ENCODE results near the gene TOX2.

TOX2 gene

DNA sequence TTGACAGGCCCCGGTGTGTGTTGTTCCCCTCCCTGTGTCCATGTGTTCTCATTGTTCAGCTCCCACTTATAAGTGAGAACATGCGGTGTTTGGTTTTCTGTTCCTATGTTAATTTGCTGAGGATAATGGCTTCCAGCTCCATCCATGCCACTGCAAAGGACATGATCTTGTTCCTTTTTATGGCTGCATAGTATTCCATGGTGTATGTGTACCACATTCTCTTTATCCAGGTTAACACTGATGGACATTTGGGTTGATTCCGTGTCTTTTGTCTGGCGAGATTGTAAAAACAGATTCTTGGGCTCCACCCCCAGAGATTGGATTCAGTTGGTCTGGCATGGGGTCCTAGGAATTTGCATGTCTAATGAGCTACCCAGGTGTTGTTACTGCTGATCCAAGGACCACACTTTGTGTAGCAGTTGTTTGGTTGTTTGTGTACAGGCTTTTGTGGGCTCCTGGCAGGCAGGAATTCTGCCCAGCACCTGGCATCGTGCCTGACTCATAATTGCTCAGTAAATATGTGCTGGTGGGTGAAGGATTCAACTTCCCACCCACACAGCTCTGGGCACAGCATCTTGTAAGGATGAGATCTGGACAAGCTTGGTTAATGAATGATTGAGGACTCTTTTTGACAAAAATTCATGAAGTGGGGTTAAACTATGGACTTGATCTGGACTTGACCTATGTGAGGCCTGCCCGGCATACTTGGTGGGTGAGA is 5.2 kb downstream of the TOX2 start:
- TF ChIP-seq, protein P1, sequence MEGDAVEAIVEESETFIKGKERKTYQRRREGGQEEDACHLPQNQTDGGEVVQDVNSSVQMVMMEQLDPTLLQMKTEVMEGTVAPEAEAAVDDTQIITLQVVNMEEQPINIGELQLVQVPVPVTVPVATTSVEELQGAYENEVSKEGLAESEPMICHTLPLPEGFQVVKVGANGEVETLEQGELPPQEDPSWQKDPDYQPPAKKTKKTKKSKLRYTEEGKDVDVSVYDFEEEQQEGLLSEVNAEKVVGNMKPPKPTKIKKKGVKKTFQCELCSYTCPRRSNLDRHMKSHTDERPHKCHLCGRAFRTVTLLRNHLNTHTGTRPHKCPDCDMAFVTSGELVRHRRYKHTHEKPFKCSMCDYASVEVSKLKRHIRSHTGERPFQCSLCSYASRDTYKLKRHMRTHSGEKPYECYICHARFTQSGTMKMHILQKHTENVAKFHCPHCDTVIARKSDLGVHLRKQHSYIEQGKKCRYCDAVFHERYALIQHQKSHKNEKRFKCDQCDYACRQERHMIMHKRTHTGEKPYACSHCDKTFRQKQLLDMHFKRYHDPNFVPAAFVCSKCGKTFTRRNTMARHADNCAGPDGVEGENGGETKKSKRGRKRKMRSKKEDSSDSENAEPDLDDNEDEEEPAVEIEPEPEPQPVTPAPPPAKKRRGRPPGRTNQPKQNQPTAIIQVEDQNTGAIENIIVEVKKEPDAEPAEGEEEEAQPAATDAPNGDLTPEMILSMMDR (IDR thresholded peaks at IDR 0.05; ENCODE audit: borderline replicate concordance, control extremely low read depth, extremely low read depth, insufficient read depth, missing control alignments): no peak
- DNase-seq (ENCODE audit: low spot score): no peak
- in situ Hi-C loops (cut with MboI; ENCODE audit: low sequenced_read_pairs, unreplicated experiment): loop anchor here (10.0 kb wide), 1 partner anchor 165 kb away; no protein-coding TSS in a partner anchor

DNA sequence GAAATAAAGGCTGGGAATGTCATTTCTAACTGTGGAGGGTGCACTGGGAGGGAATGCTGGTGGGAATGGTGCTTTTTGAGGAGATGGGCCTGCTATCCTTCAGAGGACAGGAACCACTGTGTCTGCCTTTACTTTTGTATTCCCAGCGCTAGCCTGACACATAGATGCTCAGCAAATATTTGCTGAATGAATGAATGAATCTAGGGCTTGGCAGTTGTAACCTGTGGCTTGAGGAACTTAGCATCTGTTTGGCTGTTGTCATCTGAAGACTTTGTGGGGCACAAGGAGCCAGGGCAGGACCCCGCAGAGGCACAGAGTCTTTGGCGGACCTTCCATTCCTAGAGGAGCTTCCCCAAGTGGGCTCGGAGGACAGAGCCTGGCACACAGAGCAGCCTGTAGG is 6.1 kb downstream of the TOX2 start:
- in situ Hi-C loops (cut with MboI; ENCODE audit: low sequenced_read_pairs, unreplicated experiment): loop anchor here (10.0 kb wide), 1 partner anchor 166 kb away; no protein-coding TSS in a partner anchor
- no peak for DNase-seq (ENCODE audit: low spot score)
- TF ChIP-seq, protein P1 (IDR thresholded peaks at IDR 0.05; ENCODE audit: borderline replicate concordance, control extremely low read depth, extremely low read depth, insufficient read depth, missing control alignments): no peak

DNA sequence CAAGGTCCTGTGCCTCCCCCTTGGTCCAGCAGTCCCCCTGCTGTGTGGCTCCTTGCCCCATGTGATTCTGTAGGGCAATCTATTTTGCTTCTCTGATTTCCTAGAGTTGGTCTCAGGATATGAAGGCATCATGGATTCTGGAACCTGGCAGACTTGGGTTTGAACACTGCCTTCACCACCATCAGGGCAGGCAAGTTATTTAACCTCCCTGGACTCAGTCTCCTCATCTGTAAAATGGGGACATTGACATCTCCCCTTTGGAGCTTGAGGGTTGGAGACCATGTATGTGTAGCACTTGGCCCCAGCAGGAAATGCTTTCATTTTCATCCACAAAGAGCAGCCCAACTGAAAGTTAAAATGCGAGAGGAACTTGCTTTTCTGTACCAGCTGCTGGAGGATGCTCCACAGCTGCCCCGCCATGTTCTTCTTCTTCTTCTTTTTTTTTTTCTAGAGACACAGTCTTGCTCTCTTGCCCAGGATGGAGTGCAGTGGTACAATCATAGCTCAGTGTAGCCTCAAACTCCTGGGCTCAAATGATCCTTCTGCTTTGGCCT is 6.7 kb downstream of the TOX2 start:
- TF ChIP-seq, protein P1 (IDR thresholded peaks at IDR 0.05; ENCODE audit: borderline replicate concordance, control extremely low read depth, extremely low read depth, insufficient read depth, missing control alignments): no peak
- no peak for DNase-seq (ENCODE audit: low spot score)
- in situ Hi-C loops (cut with MboI; ENCODE audit: low sequenced_read_pairs, unreplicated experiment): loop anchor here (10.0 kb wide), 1 partner anchor 167 kb away; no protein-coding TSS in a partner anchor

DNA sequence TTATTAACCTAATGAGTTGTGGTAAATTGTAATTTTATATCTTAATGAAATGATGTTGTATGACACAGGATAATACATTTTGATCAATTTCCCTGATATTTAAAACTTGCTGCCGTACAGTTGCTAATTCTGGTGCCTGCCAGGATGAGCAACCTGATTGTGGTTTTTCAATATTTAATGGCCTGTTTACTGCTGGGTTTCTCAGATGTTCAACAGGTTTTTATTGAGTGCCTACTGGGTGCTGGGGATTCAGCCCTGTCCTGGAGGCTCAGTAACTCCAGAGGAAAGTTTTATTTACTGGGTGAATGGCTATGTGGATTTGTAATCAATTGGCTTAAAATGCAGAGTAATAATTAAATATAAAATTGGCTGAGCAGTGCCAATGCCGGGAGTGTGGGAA is 8.0 kb downstream of the TOX2 start:
- in situ Hi-C loops (cut with MboI; ENCODE audit: low sequenced_read_pairs, unreplicated experiment): loop anchor here (10.0 kb wide), 1 partner anchor 168 kb away; no protein-coding TSS in a partner anchor
- TF ChIP-seq, protein P1 (IDR thresholded peaks at IDR 0.05; ENCODE audit: borderline replicate concordance, control extremely low read depth, extremely low read depth, insufficient read depth, missing control alignments): no peak

DNA sequence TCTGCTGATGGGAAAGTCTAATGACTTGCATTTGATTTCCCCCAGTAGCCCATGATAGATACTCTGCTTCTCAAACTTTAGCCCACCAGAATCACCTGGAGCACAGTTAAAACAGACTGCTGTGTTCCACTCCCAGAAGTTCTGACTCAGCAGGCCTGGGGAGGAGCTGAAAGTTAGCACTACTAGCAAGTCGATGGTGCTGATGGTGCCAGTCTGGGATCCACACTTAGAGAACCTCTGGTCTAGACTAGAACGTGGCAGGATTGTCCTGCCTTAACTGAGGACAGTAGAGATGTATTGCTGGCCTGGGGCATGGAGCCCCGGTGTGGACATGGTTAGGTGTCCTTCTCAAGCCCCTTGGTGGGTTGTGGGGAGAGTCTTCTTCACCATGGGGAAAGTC is 8.7 kb downstream of the TOX2 start:
- TF ChIP-seq, protein P1 (IDR thresholded peaks at IDR 0.05; ENCODE audit: borderline replicate concordance, control extremely low read depth, extremely low read depth, insufficient read depth, missing control alignments): no peak
- no peak for DNase-seq (ENCODE audit: low spot score)

More for the DNA sequence above, 8.0 kb downstream of the TOX2 start:
- no peak for DNase-seq (ENCODE audit: low spot score)

DNA sequence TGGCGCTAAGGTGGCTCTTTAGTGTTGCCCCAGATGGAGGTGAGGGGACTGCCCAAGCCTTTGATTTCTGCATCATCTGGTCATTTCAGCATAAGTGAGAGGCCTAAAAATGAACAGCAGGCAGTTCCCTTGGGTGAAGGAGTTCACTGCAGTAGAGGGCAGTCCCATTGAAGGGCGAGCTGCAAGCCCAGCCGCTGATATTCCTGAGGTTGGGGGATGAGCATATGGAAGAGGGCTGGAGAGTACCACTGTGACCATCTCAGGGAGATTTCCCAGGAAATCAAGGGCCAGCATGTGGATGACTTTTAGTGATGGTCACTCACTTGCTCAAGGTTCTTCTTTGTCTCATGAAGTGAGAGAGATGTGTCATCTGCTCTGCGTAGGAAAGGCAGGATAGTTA is 9.3 kb downstream of the TOX2 start:
- in situ Hi-C loops (cut with MboI; ENCODE audit: low sequenced_read_pairs, unreplicated experiment): loop anchor here (10.0 kb wide), 1 partner anchor 169 kb away; no protein-coding TSS in a partner anchor

More for the DNA sequence above, 8.7 kb downstream of the TOX2 start:
- in situ Hi-C loops (cut with MboI; ENCODE audit: low sequenced_read_pairs, unreplicated experiment): loop anchor here (10.0 kb wide), 1 partner anchor 169 kb away; no protein-coding TSS in a partner anchor

More for the DNA sequence above, 9.3 kb downstream of the TOX2 start:
- TF ChIP-seq, protein P1 (IDR thresholded peaks at IDR 0.05; ENCODE audit: borderline replicate concordance, control extremely low read depth, extremely low read depth, insufficient read depth, missing control alignments): no peak
- DNase-seq (ENCODE audit: low spot score): no peak

All from GM13976 (cell line).